ENCODE measurements around the gene PIANP.

Gene PIANP

DNA sequence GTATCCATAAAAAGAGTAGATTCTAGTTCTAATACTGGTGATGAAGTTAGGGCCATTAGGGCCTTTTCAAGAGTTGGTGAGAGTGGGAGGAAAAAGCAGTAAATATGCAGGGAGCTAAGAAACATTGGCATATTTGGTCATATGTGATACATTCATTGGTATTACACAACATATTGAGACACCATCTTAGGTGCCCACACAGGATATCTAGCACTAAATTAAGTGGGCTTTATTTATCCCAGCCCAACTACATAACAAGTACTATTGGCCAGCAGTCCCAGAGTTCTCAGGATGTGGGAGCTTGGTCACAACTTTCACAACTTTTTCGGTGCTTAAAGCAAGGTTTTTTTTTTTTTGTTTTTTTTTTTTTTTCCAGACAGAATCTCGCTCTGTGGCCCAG, 35.7 kb downstream of the PIANP start:
- no peak for DNase-seq

DNA sequence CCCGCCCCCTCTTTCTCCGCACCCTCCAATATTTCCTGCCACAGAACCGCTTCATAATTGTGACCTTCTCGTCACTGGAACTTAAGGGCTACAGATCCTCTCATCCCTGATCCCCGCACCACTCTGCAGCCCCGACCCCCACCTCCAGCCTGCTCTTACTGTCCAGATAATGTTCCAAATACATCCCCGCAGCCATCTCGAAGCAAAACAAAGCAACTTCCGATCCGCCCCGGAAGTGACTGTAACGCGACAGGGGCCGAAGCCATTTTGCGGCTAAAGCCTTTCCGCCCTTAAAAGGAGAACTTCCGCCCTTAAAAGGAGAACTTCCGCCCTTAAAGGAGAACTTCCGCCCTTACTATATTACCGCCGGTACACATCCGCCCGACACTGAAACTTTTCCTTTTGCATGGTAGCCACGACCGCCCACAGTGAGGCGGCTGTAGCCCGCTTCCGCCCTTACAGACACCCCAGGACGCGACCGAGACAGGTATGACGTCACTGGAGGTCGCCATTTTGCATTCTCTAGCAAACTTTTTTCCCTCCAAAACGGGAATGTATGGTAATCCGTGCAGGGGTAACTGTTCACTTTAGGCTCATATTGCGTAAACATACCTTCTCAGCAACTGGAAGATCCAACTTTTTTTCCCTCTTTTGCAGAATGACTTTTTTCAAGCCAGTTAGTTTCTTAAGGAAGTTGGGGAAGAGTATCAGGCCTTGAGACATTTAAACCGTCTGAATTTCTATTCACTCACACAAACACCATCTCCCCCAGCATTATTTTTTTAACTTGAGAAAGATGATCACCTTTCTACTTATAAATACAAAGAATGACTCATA, 37.5 kb downstream of the PIANP start, which contains the start of gene ING4:
TSS of gene ING4 (minus strand) at position 214 of the 837 bp plus-strand sequence. CDS start at position 196, 18 bp downstream.
- peak; percentile 97 for DNase-seq

DNA sequence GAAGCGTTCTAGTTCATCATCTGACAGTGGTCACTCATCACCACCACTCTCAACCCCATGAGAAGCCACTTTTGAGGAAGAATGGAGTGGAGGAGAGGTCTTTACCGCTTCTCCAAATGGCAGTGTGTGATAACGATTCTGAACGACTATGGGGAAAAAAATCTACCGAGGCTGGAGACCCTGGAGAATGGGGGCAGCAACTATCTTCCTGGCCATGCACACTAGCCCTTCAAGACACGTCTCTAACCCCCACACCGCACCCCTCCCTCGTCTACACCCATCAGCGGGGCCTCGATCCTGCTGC, 38.1 kb downstream of the PIANP start:
- DNase-seq = no peak

DNA sequence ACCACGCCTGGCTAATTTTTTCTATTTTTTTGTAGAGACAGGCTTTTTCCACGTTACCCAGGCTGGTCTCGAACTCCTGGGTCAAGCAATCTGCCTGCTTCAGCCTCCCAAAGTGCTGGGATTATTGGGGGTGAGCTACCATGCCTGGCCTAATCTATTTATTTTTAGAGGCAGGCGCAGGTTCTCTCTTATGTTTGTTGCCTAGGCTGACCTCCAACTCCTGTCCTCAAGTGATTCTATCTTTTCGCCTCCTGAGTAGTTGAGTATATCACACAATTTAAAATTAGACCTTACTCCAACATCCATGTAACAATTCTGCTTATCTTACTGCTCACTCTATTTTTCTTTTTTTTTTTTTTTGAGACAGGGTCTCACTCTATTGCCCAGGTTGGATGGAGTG, 46.6 kb downstream of the PIANP start:
- DNase-seq = no peak

DNA sequence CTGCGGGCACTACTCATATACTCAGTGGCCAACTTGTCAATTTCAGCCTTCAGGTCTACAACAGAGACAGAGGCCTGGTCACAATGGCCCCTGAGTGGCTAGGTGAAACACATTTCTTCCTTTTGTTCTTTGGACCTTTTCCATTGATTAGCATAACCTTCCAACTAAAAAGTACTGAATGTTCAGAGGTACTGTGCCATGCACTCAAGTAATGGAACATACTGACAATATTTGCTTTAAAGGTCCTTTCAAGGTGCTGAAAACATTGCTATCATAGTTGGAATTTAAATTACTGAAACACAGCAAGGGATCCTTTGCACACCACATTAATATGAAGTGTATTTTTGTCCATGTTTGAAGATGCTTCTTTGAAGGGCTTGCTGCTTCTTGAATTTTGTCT, 47.3 kb downstream of the PIANP start:
- no peak for DNase-seq

DNA sequence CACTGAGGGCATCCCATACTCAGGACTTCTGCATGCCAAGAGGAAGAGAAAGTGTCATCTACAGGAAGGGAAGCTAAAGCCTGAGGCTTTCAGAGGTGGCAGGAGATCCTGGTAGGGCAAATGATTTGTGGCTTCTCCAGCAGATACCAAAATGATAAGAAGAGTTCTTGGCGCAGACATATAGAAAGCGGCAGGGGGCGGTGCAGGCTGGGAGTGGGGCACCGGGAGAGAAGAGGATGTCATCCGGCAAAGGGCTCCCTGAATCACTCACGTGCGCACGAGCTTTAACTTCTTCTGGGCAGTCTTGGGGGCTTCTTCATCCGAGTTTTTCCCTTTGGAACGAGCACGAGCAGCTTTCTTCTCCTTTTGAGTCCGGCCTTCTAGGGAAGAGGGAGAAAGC, 48.2 kb downstream of the PIANP start:
- no peak for DNase-seq

DNA sequence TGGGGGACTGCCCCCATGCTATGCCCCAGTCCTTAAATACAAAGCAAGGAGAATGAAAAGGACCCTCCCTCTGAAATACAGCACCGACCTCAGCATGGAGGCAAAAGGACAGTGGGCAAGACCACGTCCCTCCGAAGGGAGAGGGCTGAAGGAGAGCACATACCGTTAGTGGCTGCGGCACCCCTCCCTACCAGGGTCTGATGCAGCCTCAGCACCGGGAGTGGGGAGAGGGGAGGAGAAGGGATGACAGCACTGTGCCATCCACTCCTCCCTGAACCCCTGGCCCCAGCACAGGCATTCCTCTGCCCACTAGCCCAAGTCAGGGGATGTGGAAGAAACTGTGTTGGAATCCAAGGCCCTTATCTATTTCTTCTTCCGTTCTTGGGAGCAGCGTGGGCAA, 49.8 kb downstream of the PIANP start:
- no peak for DNase-seq

DNA sequence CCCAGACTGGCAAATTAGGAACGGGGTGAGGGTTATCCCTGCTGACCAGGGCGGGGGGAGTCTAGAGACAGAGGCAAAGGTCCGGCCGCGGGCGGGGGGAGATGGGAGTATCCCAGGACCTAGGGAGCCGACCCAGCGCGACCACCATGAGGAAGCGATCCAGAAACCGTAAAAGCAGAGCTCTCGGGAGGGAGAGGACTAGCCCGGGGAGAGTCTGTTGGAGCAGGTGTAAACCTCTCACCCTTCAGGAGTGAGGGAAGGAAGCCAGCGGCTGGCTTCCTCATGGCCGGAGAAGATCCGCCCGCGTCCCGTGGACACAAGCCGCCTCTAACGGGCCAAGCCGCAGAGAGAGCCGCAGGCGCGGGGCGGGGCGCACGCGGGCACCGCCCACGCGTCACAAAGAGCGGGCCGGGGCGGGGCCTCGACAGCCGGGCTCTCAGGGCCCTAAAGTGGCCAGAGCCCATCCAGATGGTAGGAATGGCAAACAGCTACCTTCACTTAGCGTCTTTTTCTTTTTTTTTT, 53.5 kb downstream of the PIANP start, which contains the start of gene ACRBP:
TSS of gene ACRBP (minus strand) at position 350 of the 522 bp plus-strand sequence. CDS start at position 284, 66 bp downstream.
- DNase-seq = no peak

DNA sequence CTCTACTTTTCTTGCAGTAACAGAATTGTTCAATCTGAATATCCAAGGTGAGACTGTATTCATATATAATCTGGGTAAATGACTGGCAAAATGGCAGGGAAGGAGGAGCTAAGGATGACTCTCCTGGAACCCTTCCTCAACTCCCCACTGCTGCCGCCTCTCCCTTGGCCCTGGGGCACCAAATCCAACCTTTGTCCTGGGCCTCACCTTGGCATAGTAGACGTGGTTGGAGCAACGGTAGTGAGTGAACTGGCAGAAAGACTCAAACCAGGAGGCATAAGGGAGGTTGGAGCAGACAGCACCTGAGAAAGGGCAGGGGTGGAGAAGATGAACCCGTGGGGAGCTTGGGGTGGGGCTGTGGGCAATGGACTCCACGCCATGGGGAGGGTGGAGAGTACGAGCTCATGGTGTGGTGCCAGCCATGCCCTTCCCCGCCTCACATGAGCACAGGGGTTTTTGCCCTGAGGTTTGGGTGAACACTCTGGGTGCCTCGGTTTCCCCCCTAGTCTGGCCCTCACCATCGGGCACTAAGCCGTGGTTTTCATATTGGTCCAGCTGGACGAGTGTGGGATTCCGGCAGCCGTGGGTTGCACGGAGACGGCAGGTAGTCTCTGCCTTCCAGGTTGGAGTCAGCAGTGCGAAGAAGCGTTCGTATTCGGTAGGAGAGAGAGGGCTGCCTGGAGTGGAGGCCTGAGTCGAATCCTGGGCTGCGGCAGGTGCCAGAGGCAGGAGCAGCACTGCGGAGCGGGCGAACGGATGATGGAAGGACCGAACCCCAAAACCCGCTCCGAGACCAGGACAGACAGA, 54.1 kb downstream of the PIANP start:
- no peak for DNase-seq

DNA sequence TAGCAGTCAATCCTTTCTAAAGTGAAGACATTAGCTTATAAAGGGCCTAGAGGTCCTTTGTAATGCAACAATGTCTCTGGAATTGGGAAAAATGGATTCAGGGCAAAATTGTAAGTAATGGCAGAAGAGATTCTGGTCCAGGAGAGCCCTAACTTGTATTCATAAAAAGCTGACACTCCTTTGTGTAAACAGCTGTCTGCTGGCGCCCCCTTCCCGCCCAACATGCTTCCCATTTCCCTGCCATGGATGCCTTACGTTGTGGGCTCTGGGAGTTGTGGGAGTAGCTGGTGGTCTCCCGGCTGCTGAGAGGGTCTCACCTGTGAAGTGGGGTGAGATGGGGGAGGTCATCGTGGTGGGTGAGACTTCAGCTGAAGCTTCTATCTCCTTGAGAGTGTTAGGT, 55.7 kb downstream of the PIANP start:
- DNase-seq = no peak

DNA sequence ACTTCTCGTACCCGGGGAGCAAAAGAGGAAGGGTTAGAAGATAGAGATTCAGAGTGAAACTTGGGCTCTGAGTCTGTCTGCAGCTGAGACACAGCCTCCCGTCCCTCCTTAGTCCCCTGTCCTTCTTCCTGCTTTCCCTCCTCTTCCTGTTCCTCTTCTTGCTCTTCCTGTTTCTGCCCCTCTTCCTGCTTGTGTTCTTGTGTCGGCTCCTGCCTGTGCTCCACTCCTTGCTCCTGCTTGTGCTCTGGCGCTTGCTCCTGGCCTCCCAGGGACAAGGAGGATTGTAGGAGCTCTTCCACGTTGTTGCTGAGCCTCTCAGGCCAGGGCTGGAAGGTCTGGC, 56.4 kb downstream of the PIANP start:
- DNase-seq = no peak
